ENCODE results near the gene ADARB1.

GRCh38 chr21:45210461-45210983, 136.1 kb downstream of the ADARB1 start:
- TF ChIP-seq CTCF (conservative IDR thresholded peaks at IDR 0.05; ENCODE audit: low read depth, low read length), result no peak
- no peak for TF ChIP-seq EZH2 (IDR thresholded peaks at IDR 0.05; ENCODE audit: borderline replicate concordance, low read depth, low read length, poor library complexity, severe bottlenecking)
